CD4-positive, CD25-positive, alpha-beta regulatory T cell (primary cell): ENCODE measurements around the gene AAMP. TPM values are rescaled to one million over a fixed set of nuclear protein-coding genes. Genes with fewer than 3 reads are reported as not detected.

Experiments used
- ATAC-seq, 2 donors: fragments of 150-1000 bp; cut with Tn5 transposase; one replicate each; pipeline ENCODE4 v1.10.0; 2021; ENCODE audit warnings: low read depth in 2 of 2, moderate number of reproducible peaks in 2 of 2, moderate library complexity in 1 of 2
- DNase-seq, 3 donors: peaks; one replicate each; pipeline versions ENCODE4 v3.0.0 to v3.0.0-alpha.2; 2012 to 2022; ENCODE audit warnings: mixed read lengths in 1 of 3
- H3K27ac ChIP-seq: one replicate; pipeline ENCODE4 v1.7.0; 2013; ENCODE audit warnings: mild to moderate bottlenecking, low read length; ENCODE audit not compliant: insufficient read depth, poor library complexity, severe bottlenecking
- H3K27me3 ChIP-seq: one replicate; pipeline ENCODE4 v1.7.0; 2013; ENCODE audit warnings: low read length; ENCODE audit not compliant: control insufficient read depth, insufficient read depth
- H3K36me3 ChIP-seq: one replicate; pipeline ENCODE4 v1.7.0; 2013; ENCODE audit warnings: mild to moderate bottlenecking, low read length, moderate library complexity; ENCODE audit not compliant: control insufficient read depth, insufficient read depth
- H3K4me1 ChIP-seq: 2 replicates; pipeline ENCODE4 v1.7.0; 2013; ENCODE audit warnings: mild to moderate bottlenecking, low read length; ENCODE audit not compliant: insufficient read depth, control insufficient read depth, poor library complexity, severe bottlenecking
- H3K4me3 ChIP-seq: one replicate; pipeline ENCODE4 v1.7.0; 2013; ENCODE audit warnings: low read depth, mild to moderate bottlenecking, low read length, moderate library complexity
- H3K9me3 ChIP-seq, 2 experiments: 1 replicate in 1 of 2; 2 replicates in 1 of 2; pipeline ENCODE4 v1.7.0; 2013; ENCODE audit warnings: low read length in 2 of 2, mild to moderate bottlenecking in 1 of 2, moderate library complexity in 1 of 2; ENCODE audit not compliant: control insufficient read depth in 2 of 2
- H3K27ac Mint-ChIP-seq, 3 donors: one replicate each; pipeline ENCODE4 v1.8.0; 2020 to 2022; ENCODE audit warnings: mild to moderate bottlenecking in 3 of 3, mixed read lengths in 3 of 3, moderate library complexity in 2 of 3
- H3K27me3 Mint-ChIP-seq: one replicate; pipeline ENCODE4 v1.8.0; 2022; ENCODE audit warnings: mild to moderate bottlenecking, mixed read lengths
- H3K36me3 Mint-ChIP-seq: one replicate; pipeline ENCODE4 v1.8.0; 2020; ENCODE audit warnings: mixed read lengths
- H3K4me1 Mint-ChIP-seq, 4 donors: one replicate each; pipeline ENCODE4 v1.8.0; 2020 to 2022; ENCODE audit warnings: mixed read lengths in 4 of 4, mild to moderate bottlenecking in 1 of 4
- H3K4me3 Mint-ChIP-seq, 4 donors: one replicate each; pipeline ENCODE4 v1.8.0; 2020 to 2022; ENCODE audit warnings: mild to moderate bottlenecking in 4 of 4, mixed read lengths in 4 of 4, moderate library complexity in 3 of 4
- H3K9me3 Mint-ChIP-seq, 7 donors: one replicate each; pipeline ENCODE4 v1.8.0; 2020 to 2022; ENCODE audit warnings: mixed read lengths in 7 of 7, mild to moderate bottlenecking in 3 of 7, moderate library complexity in 2 of 7
- polyA plus RNA-seq, 4 donors: library from polyadenylated mRNA; unstranded; fragments of 300-500 nt; fragmentation: Illumina TruSeq; gene quantifications; one replicate each; pipeline ENCODE4 v1.2.3, GENCODE V29; 2021
- total RNA-seq: library from RNA; stranded (reverse); gene quantifications from one replicate; pipeline ENCODE4 v1.2.3, GENCODE V29; 2022

Gene AAMP
- total and polyA plus RNA-seq, 5 donors from 2014 or later: 55.8 to 92.2 (median 87.8) TPM

GRCh38 chr2:218284106-218284811 is 14.3 kb upstream of the AAMP start:
- Mint-ChIP-seq H3K36me3 (peaks cover 12% of the 10 kb centered on the region), H3K27me3 (no peaks in the 10 kb centered on the region), H3K4me1 (peaks cover 21 to 73% (median 40%) of the 10 kb centered on the region in 4 donors), H3K9me3 (no peaks in the 10 kb centered on the region), H3K4me3 (peak overlapping the region; percentile 92 to 97 (median 94)), H3K27ac (peak overlapping the region; percentile 95 to 97 (median 97))
- no peaks in the 10 kb centered on the region for H3K27me3 ChIP-seq
- H3K4me3 ChIP-seq: peak overlapping the region; percentile 51
- H3K27ac ChIP-seq: peak overlapping the region; percentile 96
- no peaks in the 10 kb centered on the region for H3K9me3 ChIP-seq
- DNase-seq (peak; percentile 35 to 75 (median 46)), ATAC-seq (peak; percentile 52 to 55)
- H3K4me1 ChIP-seq: peaks cover 61% of the 10 kb centered on the region
- H3K36me3 ChIP-seq: peaks cover 33% of the 10 kb centered on the region

GRCh38 chr2:218282173-218282991 is 12.4 kb upstream of the AAMP start:
- H3K4me1 ChIP-seq: peaks cover 46% of the 10 kb centered on the region
- H3K4me3 ChIP-seq: no peak overlapping the region
- H3K27me3 Mint-ChIP-seq: no peaks in the 10 kb centered on the region
- no peak overlapping the region for H3K4me3 Mint-ChIP-seq
- peak overlapping the region; percentile 56 for H3K27ac ChIP-seq
- no peak for ATAC-seq
- peaks cover 14% of the 10 kb centered on the region for H3K36me3 Mint-ChIP-seq
- no peaks in the 10 kb centered on the region for H3K27me3 ChIP-seq
- DNase-seq: no peak
- no peaks in the 10 kb centered on the region for H3K9me3 ChIP-seq
- peak overlapping the region in 2 of 3 donors; percentile 44 to 51 for H3K27ac Mint-ChIP-seq
- no peaks in the 10 kb centered on the region for H3K9me3 Mint-ChIP-seq
- peaks cover 52% of the 10 kb centered on the region for H3K36me3 ChIP-seq
- peaks cover 21 to 58% (median 31%) of the 10 kb centered on the region in 4 donors for H3K4me1 Mint-ChIP-seq

DNA sequence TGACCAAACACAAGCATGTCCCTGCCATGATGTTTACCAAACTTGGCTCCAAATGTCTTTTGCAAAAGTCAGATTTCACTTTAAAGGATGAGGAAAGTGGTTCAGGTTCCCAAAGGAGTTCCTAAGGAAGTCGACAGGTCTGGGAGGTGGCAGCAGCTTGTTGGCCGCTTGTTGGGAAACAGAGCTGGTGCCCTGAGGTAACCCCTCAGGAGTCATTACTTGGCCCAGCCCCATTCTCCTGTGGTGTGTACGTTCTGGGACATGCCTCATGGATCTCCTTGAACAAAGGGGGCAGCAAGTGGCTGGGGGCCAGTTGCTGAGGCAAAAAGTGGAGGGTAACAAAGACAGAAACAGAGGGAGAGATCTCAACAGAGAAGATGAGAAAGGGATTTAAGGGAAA is 11.5 kb upstream of the AAMP start:
- Mint-ChIP-seq H3K27ac (peak overlapping the region; percentile 69 to 74 (median 73)), H3K4me3 (peak overlapping the region in 1 of 4 donors; percentile 58)

DNA sequence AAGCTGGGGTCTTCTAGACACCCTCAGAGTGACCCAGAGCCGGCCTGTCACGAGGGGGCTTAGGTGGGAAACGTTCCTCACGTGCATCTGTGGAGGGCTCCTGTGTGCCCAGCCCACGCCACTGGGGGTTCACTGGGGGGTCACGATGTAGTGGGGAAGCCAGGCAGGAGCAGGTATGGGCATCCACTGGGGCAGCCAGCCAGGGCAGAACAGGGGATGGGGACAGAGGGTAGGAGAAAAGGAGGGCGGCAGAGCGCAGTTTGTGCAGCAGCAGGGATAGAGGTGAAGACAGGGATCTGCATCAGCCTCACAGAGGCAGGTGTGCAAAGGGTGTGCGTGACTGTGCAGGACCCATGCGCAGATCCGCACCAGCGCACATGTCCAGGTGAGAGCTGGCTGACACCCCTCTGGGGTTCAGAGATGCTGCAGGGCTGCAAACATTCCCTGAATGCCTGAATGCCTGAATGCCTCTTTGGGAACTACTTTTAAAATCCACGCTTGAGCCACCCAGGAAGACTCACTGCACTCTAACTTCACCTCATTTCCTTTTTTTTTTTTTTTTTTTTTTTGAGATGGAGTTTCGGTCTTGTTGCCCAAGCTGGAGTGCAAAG is 10.4 kb upstream of the AAMP start:
- no peak overlapping the region for H3K4me3 ChIP-seq
- Mint-ChIP-seq H3K36me3 (peaks cover 28% of the 10 kb centered on the region), H3K4me3 (no peak overlapping the region), H3K27ac (peak overlapping the region in 2 of 3 donors; percentile 62 to 72), H3K4me1 (peaks cover 8 to 42% (median 14%) of the 10 kb centered on the region in 4 donors), H3K9me3 (no peaks in the 10 kb centered on the region), H3K27me3 (no peaks in the 10 kb centered on the region)
- peak overlapping the region; percentile 16 for H3K27ac ChIP-seq
- H3K36me3 ChIP-seq: peaks cover 72% of the 10 kb centered on the region
- H3K4me1 ChIP-seq: peaks cover 30% of the 10 kb centered on the region
- H3K27me3 ChIP-seq: no peaks in the 10 kb centered on the region
- DNase-seq (no peak), ATAC-seq (no peak)
- H3K9me3 ChIP-seq: no peaks in the 10 kb centered on the region

More for the DNA sequence above, 11.5 kb upstream of the AAMP start:
- Histone ChIP-seq H3K4me1 (peaks cover 37% of the 10 kb centered on the region), H3K36me3 (peaks cover 61% of the 10 kb centered on the region), H3K9me3 (no peaks in the 10 kb centered on the region), H3K4me3 (no peak overlapping the region), H3K27me3 (no peaks in the 10 kb centered on the region), H3K27ac (no peak overlapping the region)
- H3K9me3 Mint-ChIP-seq: no peaks in the 10 kb centered on the region
- no peaks in the 10 kb centered on the region for H3K27me3 Mint-ChIP-seq
- no peak for DNase-seq
- peaks cover 16 to 52% (median 23%) of the 10 kb centered on the region in 4 donors for H3K4me1 Mint-ChIP-seq
- ATAC-seq: no peak
- peaks cover 24% of the 10 kb centered on the region for H3K36me3 Mint-ChIP-seq

DNA sequence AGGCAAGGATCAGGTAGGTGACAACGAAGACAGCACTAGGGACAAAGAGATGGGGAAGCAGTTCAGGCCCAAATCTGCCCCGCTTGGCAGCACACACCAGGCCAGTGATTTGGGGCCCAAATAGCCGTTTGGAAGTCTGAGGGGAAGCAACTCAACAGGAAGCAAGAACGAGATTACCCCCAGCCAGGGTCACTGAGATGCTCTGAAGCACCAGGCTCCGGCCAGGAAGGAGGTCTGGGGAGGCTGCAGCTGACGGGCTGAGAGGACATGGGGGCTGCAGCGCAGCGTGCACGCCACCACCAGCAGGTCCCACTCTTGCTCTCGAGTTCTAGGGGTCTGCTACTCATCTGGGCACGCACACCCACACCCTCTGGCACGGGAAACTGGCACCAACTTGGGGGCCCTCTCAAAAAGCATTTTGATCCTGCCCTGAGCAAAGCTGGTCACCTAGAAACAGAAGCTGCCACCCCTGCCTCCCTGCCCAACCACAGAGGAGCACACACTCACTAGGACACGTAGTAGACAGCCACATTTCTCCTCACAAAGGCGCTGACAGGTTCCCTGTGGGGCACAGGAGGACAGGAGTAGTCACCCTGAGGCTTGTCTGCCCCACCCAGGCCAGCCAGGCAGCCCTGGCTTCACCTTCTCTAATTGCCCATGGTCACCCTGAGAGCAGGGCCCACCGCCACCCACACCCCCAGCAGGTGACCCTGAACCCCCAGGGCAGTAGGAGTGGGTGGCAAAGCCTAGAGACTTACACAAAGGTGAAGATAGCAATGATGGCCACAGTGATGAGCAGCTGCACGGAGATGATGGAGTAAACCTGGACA is 8.8 kb upstream of the AAMP start:
- H3K36me3 Mint-ChIP-seq: peaks cover 40% of the 10 kb centered on the region
- DNase-seq: no peak
- H3K27ac Mint-ChIP-seq: peak overlapping the region in 2 of 3 donors; percentile 12 to 36
- H3K4me3 Mint-ChIP-seq: no peak overlapping the region
- no peak for ATAC-seq
- H3K9me3 Mint-ChIP-seq: no peaks in the 10 kb centered on the region
- H3K9me3 ChIP-seq: no peaks in the 10 kb centered on the region
- H3K27me3 ChIP-seq: no peaks in the 10 kb centered on the region
- peaks cover 0 to 28% (median 8%) of the 10 kb centered on the region in 4 donors for H3K4me1 Mint-ChIP-seq
- peaks cover 14% of the 10 kb centered on the region for H3K4me1 ChIP-seq
- peaks cover 88% of the 10 kb centered on the region for H3K36me3 ChIP-seq
- peak overlapping the region; percentile 2 for H3K27ac ChIP-seq
- no peaks in the 10 kb centered on the region for H3K27me3 Mint-ChIP-seq
- no peak overlapping the region for H3K4me3 ChIP-seq

DNA sequence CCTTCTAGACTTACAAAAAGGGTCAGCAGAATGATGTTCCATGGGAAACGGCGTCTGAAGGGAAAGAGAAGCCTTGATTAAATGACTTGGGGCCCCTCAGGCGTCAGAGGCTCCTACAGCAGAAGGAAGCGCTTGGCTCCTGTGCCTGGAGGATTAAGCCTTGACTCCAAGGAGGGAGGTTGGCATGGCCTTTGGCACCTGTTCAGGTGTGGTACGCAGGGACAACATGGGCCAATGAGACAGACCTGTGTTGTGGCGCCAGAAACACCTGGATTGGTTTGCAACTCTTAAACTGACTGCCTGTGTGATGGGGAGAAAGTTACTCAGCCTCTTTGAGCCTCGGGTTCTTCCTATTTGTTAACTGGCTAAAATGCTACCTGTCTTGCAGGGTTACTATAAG is 8.0 kb upstream of the AAMP start:
- H3K4me3 ChIP-seq: no peak overlapping the region
- peak overlapping the region; percentile 2 for H3K27ac ChIP-seq
- no peaks in the 10 kb centered on the region for H3K27me3 ChIP-seq
- H3K4me1 ChIP-seq: peaks cover 8% of the 10 kb centered on the region
- Mint-ChIP-seq H3K27ac (peak overlapping the region; percentile 36 to 78 (median 52)), H3K4me3 (no peak overlapping the region), H3K9me3 (no peaks in the 10 kb centered on the region), H3K36me3 (peaks cover 42% of the 10 kb centered on the region), H3K4me1 (peaks cover 0 to 25% (median 8%) of the 10 kb centered on the region in 4 donors), H3K27me3 (no peaks in the 10 kb centered on the region)
- DNase-seq: no peak
- peaks cover 90% of the 10 kb centered on the region for H3K36me3 ChIP-seq
- no peak for ATAC-seq
- no peaks in the 10 kb centered on the region for H3K9me3 ChIP-seq
